Endothelial cell (in vitro differentiated cells): ENCODE data around the gene LRP10. TPM values are rescaled to one million over a fixed set of nuclear protein-coding genes. Genes with fewer than 3 reads are reported as not detected.

Experiments
- DNase-seq: peaks from one replicate; pipeline ENCODE4 v3.0.0; 2021; ENCODE audit warnings: low spot score
- H3K27ac Mint-ChIP-seq: one replicate; pipeline ENCODE4 v1.8.0; 2021; ENCODE audit warnings: mixed read lengths, inconsistent platforms; ENCODE audit not compliant: unreplicated experiment
- H3K27me3 Mint-ChIP-seq: one replicate; pipeline ENCODE4 v1.8.0; 2021; ENCODE audit warnings: mild to moderate bottlenecking, moderate library complexity, mixed read lengths, inconsistent platforms; ENCODE audit not compliant: unreplicated experiment
- H3K36me3 Mint-ChIP-seq: one replicate; pipeline ENCODE4 v1.8.0; 2021; ENCODE audit warnings: mild to moderate bottlenecking, low read depth, mixed read lengths, inconsistent platforms; ENCODE audit not compliant: unreplicated experiment
- H3K4me1 Mint-ChIP-seq: one replicate; pipeline ENCODE4 v1.8.0; 2021; ENCODE audit warnings: mild to moderate bottlenecking, mixed read lengths, inconsistent platforms; ENCODE audit not compliant: unreplicated experiment
- H3K4me3 Mint-ChIP-seq: one replicate; pipeline ENCODE4 v1.8.0; 2021; ENCODE audit warnings: mild to moderate bottlenecking, mixed read lengths, inconsistent platforms; ENCODE audit not compliant: unreplicated experiment
- H3K9me3 Mint-ChIP-seq: one replicate; pipeline ENCODE4 v1.8.0; 2021; ENCODE audit warnings: mixed read lengths, inconsistent platforms; ENCODE audit not compliant: unreplicated experiment
- total RNA-seq: library from RNA; stranded (reverse); fragmentation: NEBNext Ultra II Directional; extraction: Animal tissue kit (Norgen Biotek cat#: 25700); gene quantifications from one replicate; pipeline ENCODE4 v1.2.1, GENCODE V29; 2021; ENCODE audit not compliant: unreplicated experiment
- TF ChIP-seq, protein P1 (sequence below): fragments of 200-600 bp; sonication (generic); IDR thresholded peaks from one replicate; pipeline ENCODE4 v1.5.0; 2021; ENCODE audit warnings: antibody characterized with exemption; ENCODE audit not compliant: unreplicated experiment

Gene LRP10
- total RNA-seq, 1 donor from 2014 or later, result 105 TPM

- H3K27me3 Mint-ChIP-seq, result peaks cover 6% of the 10 kb centered on the region
- peak; percentile 80 for DNase-seq
- peak within 1 kb of the TSS; percentile 97 for H3K27ac Mint-ChIP-seq
- H3K36me3 Mint-ChIP-seq, result peaks cover 14% of the 10 kb centered on the region
- peak within 1 kb of the TSS; percentile 95 for H3K4me3 Mint-ChIP-seq
- TF ChIP-seq, protein P1, sequence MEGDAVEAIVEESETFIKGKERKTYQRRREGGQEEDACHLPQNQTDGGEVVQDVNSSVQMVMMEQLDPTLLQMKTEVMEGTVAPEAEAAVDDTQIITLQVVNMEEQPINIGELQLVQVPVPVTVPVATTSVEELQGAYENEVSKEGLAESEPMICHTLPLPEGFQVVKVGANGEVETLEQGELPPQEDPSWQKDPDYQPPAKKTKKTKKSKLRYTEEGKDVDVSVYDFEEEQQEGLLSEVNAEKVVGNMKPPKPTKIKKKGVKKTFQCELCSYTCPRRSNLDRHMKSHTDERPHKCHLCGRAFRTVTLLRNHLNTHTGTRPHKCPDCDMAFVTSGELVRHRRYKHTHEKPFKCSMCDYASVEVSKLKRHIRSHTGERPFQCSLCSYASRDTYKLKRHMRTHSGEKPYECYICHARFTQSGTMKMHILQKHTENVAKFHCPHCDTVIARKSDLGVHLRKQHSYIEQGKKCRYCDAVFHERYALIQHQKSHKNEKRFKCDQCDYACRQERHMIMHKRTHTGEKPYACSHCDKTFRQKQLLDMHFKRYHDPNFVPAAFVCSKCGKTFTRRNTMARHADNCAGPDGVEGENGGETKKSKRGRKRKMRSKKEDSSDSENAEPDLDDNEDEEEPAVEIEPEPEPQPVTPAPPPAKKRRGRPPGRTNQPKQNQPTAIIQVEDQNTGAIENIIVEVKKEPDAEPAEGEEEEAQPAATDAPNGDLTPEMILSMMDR, result no peak
- H3K4me1 Mint-ChIP-seq, result peaks cover 38% of the 10 kb centered on the region
- no peaks in the 10 kb centered on the region for H3K9me3 Mint-ChIP-seq
These were observed 41.7 kb upstream of the LRP10 start, which contains the start of gene MRPL52 for GRCh38 chr14:22829661-22830442. TSS of gene MRPL52 (plus strand) at chr14:22829887. CDS start at chr14:22829913, 26 bp downstream.

DNA sequence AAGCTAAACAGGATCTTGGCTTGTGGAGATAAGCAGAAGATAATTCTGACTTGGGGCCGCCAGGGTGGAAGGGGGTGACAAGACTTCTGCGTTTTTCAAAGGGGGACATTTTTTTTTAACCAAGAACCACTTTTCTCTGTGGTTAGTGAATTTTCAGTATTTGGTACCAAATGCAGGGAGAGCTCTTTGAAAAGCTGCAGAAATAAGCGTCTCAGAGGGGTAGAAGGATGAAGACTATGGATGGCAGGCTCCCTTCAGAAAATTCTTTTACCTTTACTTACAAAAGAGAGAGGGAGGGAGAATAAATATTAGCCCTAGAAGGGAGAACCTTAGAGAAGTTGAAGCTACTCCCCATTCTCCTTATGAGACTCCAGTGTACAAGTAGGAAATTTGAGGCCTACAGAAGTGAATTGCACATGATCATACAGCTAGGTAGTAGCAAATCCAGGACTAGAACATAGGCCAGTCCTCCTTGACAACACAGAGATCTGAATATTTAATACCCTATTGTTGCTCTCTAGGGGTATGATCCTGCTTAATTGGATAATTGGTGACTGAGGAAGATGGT lies 41.0 kb upstream of the LRP10 start:
- TF ChIP-seq, protein P1, result no peak
- Mint-ChIP-seq H3K27ac (peak overlapping the region; percentile 97), H3K9me3 (no peaks in the 10 kb centered on the region), H3K4me1 (peaks cover 43% of the 10 kb centered on the region), H3K27me3 (peaks cover 6% of the 10 kb centered on the region), H3K36me3 (peaks cover 14% of the 10 kb centered on the region), H3K4me3 (peak overlapping the region; percentile 95)
- no peak for DNase-seq

GRCh38 chr14:22835505-22835904 lies 36.0 kb upstream of the LRP10 start:
- no peak for DNase-seq
- Mint-ChIP-seq H3K4me1 (peaks cover 62% of the 10 kb centered on the region), H3K36me3 (peaks cover 13% of the 10 kb centered on the region), H3K9me3 (no peaks in the 10 kb centered on the region), H3K4me3 (peak overlapping the region; percentile 100), H3K27me3 (peaks cover 21% of the 10 kb centered on the region), H3K27ac (peak overlapping the region; percentile 80)
- TF ChIP-seq, protein P1, result no peak

DNA sequence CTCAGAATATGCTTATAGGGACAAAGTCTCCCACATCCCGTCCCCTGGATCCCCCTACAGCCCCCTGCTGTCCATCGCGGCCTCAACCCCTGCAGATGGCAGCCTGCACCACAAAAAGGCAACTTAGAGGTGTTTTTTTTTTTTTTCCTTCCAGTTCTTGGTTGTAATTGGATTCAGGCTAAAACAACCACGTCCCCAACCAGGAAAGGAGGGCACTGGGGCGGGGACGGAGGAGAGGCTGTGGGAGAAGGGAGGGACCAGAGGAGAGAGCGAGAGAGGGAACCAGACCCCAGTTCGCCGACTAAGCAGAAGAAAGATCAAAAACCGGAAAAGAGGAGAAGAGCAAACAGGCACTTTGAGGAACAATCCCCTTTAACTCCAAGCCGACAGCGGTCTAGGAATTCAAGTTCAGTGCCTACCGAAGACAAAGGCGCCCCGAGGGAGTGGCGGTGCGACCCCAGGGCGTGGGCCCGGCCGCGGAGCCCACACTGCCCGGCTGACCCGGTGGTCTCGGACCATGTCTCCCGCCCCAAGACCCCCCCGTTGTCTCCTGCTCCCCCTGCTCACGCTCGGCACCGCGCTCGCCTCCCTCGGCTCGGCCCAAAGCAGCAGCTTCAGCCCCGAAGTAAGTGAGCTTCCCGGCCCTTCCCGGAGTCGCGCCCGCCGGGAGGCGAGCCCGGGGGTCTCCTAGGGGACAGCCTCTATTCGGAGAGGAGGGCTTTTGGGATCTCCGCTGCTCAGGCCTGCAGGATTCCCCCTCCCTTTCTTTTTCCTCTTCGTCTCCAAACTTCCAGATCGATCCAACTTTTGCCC lies 35.0 kb upstream of the LRP10 start, which contains the start of gene MMP14:
MMP14 (plus strand) TSS at position 285 of the 813 bp plus-strand sequence; CDS start at position 518, 233 bp downstream.
- H3K4me3 Mint-ChIP-seq, result peak within 1 kb of the TSS; percentile 100

More for the DNA sequence above, 35.0 kb upstream of the LRP10 start, which contains the start of gene MMP14:
- H3K27me3 Mint-ChIP-seq, result peaks cover 21% of the 10 kb centered on the region
- H3K36me3 Mint-ChIP-seq, result peaks cover 19% of the 10 kb centered on the region
- H3K9me3 Mint-ChIP-seq, result no peaks in the 10 kb centered on the region
- H3K27ac Mint-ChIP-seq, result peak within 1 kb of the TSS; percentile 96
- TF ChIP-seq, protein P1, result no peak
- DNase-seq, result peak; percentile 56
- H3K4me1 Mint-ChIP-seq, result peaks cover 61% of the 10 kb centered on the region
